Left ventricle myocardium inferior (tissue), 1 donor: ENCODE data around the gene PGAM1. TPM values are rescaled to one million over a fixed set of nuclear protein-coding genes. Genes with fewer than 3 reads are reported as not detected.
A peak's percentile ranks its signal among the peaks of the same experiment; 100 is the strongest.

Experiments
- DNase-seq: peaks from one replicate; pipeline ENCODE4 v3.0.0-alpha.2; 2020
- H3K27ac ChIP-seq: fragments of 200-600 bp; replicated peaks from 2 replicates; pipeline ENCODE4 v1.8.0; 2021
- H3K27me3 ChIP-seq: fragments of 200-600 bp; 2 replicates; pipeline ENCODE4 v1.8.0; 2021; ENCODE audit warnings: low read depth
- H3K36me3 ChIP-seq: fragments of 200-600 bp; 2 replicates; pipeline ENCODE4 v1.8.0; 2021
- H3K4me1 ChIP-seq: fragments of 200-600 bp; 2 replicates; pipeline ENCODE4 v1.8.0; 2021
- H3K4me3 ChIP-seq: fragments of 200-600 bp; 2 replicates; pipeline ENCODE4 v1.8.0; 2021; ENCODE audit warnings: mild to moderate bottlenecking, moderate library complexity
- H3K9me3 ChIP-seq: fragments of 200-600 bp; replicated peaks from 2 replicates; pipeline ENCODE4 v1.8.0; 2021
- CTCF ChIP-seq: fragments of 200-600 bp; IDR thresholded peaks from 2 replicates; pipeline ENCODE4 v1.8.0; 2021; ENCODE audit warnings: antibody characterized with exemption, mild to moderate bottlenecking, borderline replicate concordance
- intact Hi-C: fragments of 100-400 bp; cut with micrococcal nuclease; formaldehyde crosslinking; loops from one replicate; pipeline ENCODE4 v1.11.0; 2022
- total RNA-seq: library from RNA; stranded (reverse); fragmentation: NEBNext Ultra II Directional; extraction: Animal tissue kit (Norgen Biotek cat#: 25700); gene quantifications from one replicate; pipeline ENCODE4 v1.2.1, GENCODE V29; 2021
- donor health status: DM: no; HTN: yes; CAD: no; lungs with severe emphysema.

Gene PGAM1
- total RNA-seq, 1 donor from 2014 or later: 233 TPM

GRCh38 chr10:97454330-97455036 lies 28.5 kb downstream of the PGAM1 start:
- Histone ChIP-seq H3K36me3 (peaks cover 71% of the 10 kb centered on the region), H3K9me3 (no peaks in the 10 kb centered on the region), H3K27ac (peak overlapping the region; percentile 81), H3K4me1 (peaks cover 57% of the 10 kb centered on the region), H3K4me3 (no peak overlapping the region), H3K27me3 (no peaks in the 10 kb centered on the region)
- intact Hi-C loops: no loop called here
- no peak for TF ChIP-seq CTCF
- no peak for DNase-seq

GRCh38 chr10:97456034-97456685 lies 30.2 kb downstream of the PGAM1 start:
- Histone ChIP-seq H3K36me3 (peaks cover 87% of the 10 kb centered on the region), H3K4me3 (no peak overlapping the region), H3K27me3 (no peaks in the 10 kb centered on the region), H3K4me1 (peaks cover 43% of the 10 kb centered on the region), H3K27ac (no peak overlapping the region), H3K9me3 (no peaks in the 10 kb centered on the region)
- intact Hi-C loops: no loop called here
- no peak for DNase-seq
- no peak for TF ChIP-seq CTCF

- DNase-seq: no peak
- H3K4me1 ChIP-seq: peaks cover 38% of the 10 kb centered on the region
- H3K9me3 ChIP-seq: no peaks in the 10 kb centered on the region
- peaks cover 93% of the 10 kb centered on the region for H3K36me3 ChIP-seq
- no peak overlapping the region for H3K4me3 ChIP-seq
- intact Hi-C loops: no loop called here
- no peaks in the 10 kb centered on the region for H3K27me3 ChIP-seq
- peak overlapping the region; percentile 6 for H3K27ac ChIP-seq
- no peak for TF ChIP-seq CTCF
Measured at GRCh38 chr10:97456686-97457065, 30.7 kb downstream of the PGAM1 start.

- no peak for TF ChIP-seq CTCF
- no peak for DNase-seq
- Histone ChIP-seq H3K4me3 (no peak overlapping the region), H3K4me1 (peaks cover 24% of the 10 kb centered on the region), H3K27me3 (no peaks in the 10 kb centered on the region), H3K9me3 (no peaks in the 10 kb centered on the region), H3K27ac (no peak overlapping the region), H3K36me3 (peaks cover 99% of the 10 kb centered on the region)
- intact Hi-C loops: no loop called here
Measured at GRCh38 chr10:97459111-97459510, 33.1 kb downstream of the PGAM1 start.

GRCh38 chr10:97459933-97460332 lies 33.9 kb downstream of the PGAM1 start:
- H3K27ac ChIP-seq: no peak overlapping the region

More at GRCh38 chr10:97459933-97460332, 33.9 kb downstream of the PGAM1 start:
- Histone ChIP-seq H3K4me1 (peaks cover 23% of the 10 kb centered on the region), H3K36me3 (peaks cover 94% of the 10 kb centered on the region), H3K9me3 (no peaks in the 10 kb centered on the region), H3K27me3 (no peaks in the 10 kb centered on the region), H3K4me3 (no peak overlapping the region)
- intact Hi-C loops: loop anchor here (1.0 kb wide), 1 partner anchor 23 kb away; no protein-coding TSS in a partner anchor
- no peak for TF ChIP-seq CTCF
- DNase-seq: no peak
